Glutamatergic neuron (in vitro differentiated cells): Measurements from ENCODE around the gene GPR85. TPM values are rescaled to one million over a fixed set of nuclear protein-coding genes. Genes with fewer than 3 reads are reported as not detected.

Source experiments
- DNase-seq: peaks from one replicate; pipeline ENCODE4 v3.0.0; 2022
- H3K27ac Mint-ChIP-seq: one replicate; pipeline ENCODE4 v1.8.0; 2020; ENCODE audit warnings: mild to moderate bottlenecking, mixed read lengths, inconsistent platforms; ENCODE audit not compliant: unreplicated experiment
- H3K27me3 Mint-ChIP-seq: one replicate; pipeline ENCODE4 v1.8.0; 2020; ENCODE audit warnings: mild to moderate bottlenecking, moderate library complexity, mixed read lengths, inconsistent platforms; ENCODE audit not compliant: unreplicated experiment
- H3K36me3 Mint-ChIP-seq: one replicate; pipeline ENCODE4 v1.8.0; 2020; ENCODE audit warnings: mild to moderate bottlenecking, mixed read lengths, inconsistent platforms; ENCODE audit not compliant: unreplicated experiment
- H3K4me1 Mint-ChIP-seq: one replicate; pipeline ENCODE4 v1.8.0; 2020; ENCODE audit warnings: mild to moderate bottlenecking, low read depth, mixed read lengths, inconsistent platforms; ENCODE audit not compliant: unreplicated experiment
- H3K4me3 Mint-ChIP-seq: one replicate; pipeline ENCODE4 v1.8.0; 2020; ENCODE audit warnings: mild to moderate bottlenecking, mixed read lengths, inconsistent platforms; ENCODE audit not compliant: unreplicated experiment
- H3K9me3 Mint-ChIP-seq: one replicate; pipeline ENCODE4 v1.8.0; 2020; ENCODE audit warnings: mild to moderate bottlenecking, moderate library complexity, mixed read lengths, inconsistent platforms; ENCODE audit not compliant: unreplicated experiment
- total RNA-seq: library from RNA; stranded (reverse); fragmentation: NEBNext Ultra II Directional; extraction: Animal tissue kit (Norgen Biotek cat#: 25700); gene quantifications from one replicate; pipeline ENCODE4 v1.2.1, GENCODE V29; 2021; ENCODE audit not compliant: unreplicated experiment
- TF ChIP-seq, protein P1 (sequence below): fragments of 200-600 bp; sonication (generic); IDR thresholded peaks from one replicate; pipeline ENCODE4 v1.5.0; 2021; ENCODE audit not compliant: partially characterized antibody, unreplicated experiment

Gene GPR85
- total RNA-seq, 1 donor from 2014 or later = 3.4 TPM

DNA sequence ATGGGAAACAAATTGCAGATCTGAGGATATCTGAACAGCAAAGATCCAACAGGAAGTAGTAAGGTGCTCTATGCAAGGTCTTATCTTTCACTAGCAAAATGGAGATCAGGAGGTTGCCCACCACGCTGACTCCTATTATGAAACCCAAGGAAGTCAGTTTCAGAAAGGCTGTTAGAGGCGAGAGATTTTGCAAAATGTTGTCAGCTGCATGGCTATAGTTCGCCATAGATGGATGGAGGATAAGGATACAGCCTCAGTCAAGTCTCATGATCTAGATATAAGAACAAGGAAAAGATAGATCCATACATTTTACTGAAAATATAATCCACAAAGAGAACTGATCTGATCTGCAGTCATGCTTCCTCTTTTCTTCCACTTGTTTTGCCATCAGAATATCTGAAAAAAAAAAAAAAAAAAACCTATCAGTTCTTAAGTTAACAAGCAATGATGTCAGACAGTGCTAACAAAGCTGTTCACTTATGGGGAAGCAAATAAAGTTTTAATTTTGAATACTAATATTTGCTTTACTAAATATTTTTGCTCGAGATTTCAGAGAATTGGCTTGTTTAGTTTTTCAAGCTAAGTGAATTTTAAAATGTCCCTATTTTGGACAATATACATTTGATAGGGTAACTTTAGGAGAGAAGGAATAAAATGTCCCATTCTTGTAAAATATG, 2.0 kb downstream of the GPR85 start:
- Mint-ChIP-seq H3K27me3 (peaks cover 2% of the 10 kb centered on the region), H3K27ac (no peak overlapping the region), H3K36me3 (no peaks in the 10 kb centered on the region), H3K9me3 (peaks cover 6% of the 10 kb centered on the region), H3K4me1 (peaks cover 27% of the 10 kb centered on the region), H3K4me3 (peak overlapping the region; percentile 59)
- DNase-seq = no peak
- TF ChIP-seq, protein P1, sequence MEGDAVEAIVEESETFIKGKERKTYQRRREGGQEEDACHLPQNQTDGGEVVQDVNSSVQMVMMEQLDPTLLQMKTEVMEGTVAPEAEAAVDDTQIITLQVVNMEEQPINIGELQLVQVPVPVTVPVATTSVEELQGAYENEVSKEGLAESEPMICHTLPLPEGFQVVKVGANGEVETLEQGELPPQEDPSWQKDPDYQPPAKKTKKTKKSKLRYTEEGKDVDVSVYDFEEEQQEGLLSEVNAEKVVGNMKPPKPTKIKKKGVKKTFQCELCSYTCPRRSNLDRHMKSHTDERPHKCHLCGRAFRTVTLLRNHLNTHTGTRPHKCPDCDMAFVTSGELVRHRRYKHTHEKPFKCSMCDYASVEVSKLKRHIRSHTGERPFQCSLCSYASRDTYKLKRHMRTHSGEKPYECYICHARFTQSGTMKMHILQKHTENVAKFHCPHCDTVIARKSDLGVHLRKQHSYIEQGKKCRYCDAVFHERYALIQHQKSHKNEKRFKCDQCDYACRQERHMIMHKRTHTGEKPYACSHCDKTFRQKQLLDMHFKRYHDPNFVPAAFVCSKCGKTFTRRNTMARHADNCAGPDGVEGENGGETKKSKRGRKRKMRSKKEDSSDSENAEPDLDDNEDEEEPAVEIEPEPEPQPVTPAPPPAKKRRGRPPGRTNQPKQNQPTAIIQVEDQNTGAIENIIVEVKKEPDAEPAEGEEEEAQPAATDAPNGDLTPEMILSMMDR = no peak

DNA sequence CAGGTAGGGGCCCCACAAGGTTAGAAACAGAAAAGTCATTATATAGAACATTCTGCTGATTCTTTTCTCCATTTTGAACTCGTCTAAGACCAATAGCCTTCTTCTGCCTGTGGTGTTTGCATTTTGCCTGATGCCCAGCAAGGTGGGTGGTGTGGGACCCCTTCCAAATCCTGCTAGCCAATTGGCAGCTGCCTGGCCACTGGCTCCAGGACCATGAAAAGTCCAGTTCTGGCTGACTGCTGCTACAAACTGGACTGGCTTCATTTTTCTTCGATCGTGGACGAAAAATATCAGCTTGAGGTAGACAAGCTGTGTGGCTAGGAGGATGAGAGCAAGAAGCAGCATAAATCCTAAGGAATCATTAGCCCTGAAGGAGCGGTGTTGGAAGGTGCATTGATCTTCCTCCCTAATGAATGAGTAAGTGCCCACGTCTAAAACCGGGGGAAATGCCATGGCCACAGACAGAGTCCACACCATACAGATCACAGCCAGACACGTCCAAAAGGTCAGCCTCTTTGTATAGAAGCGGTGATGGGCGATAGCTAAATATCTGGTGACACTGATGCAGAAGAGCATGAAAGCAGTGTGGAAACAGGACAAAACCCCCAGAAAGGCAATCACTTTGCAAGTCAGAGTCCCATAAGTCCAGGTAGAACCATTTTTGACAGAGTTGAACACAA, 2.7 kb downstream of the GPR85 start:
- no peak for DNase-seq
- H3K9me3 Mint-ChIP-seq = peaks cover 6% of the 10 kb centered on the region
- H3K27me3 Mint-ChIP-seq = peaks cover 2% of the 10 kb centered on the region
- no peaks in the 10 kb centered on the region for H3K36me3 Mint-ChIP-seq
- H3K27ac Mint-ChIP-seq = peak overlapping the region; percentile 13
- TF ChIP-seq, protein P1 = no peak
- peak overlapping the region; percentile 59 for H3K4me3 Mint-ChIP-seq
- H3K4me1 Mint-ChIP-seq = peaks cover 27% of the 10 kb centered on the region

DNA sequence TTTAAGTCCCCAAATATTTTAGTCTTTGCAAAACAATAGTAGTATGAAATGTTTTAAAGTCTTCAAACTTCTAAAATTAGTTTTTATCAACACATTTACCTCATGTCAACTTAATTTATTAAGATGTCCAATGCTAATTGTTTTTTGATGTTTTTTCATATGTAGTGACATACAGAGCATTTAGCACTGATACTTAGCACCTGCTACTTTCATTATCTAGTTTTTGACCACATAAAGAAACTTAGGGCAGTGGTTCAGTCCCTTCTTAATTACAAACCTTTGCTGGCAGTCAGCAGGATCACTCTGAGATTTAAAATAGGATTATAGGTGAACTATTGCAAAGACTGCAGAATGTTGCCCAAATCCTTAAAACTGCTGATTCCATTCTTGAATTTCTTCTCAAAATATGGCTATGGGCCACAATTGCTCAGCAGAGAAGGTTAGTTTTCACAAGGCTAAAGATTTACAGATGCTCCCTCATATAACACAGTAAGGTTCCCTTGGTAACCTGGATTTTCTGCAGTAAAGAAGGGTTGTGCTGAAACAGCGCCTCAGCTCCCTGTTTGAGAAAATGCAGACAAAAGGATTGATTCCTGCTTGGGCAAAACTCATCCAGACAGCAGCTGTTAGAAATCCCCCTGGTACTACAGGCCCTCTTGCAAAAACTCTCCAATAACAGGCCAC, 3.4 kb downstream of the GPR85 start:
- Mint-ChIP-seq H3K9me3 (peaks cover 6% of the 10 kb centered on the region), H3K27ac (no peak overlapping the region), H3K27me3 (peaks cover 2% of the 10 kb centered on the region), H3K4me3 (peak overlapping the region; percentile 59), H3K4me1 (peaks cover 30% of the 10 kb centered on the region), H3K36me3 (no peaks in the 10 kb centered on the region)
- TF ChIP-seq, protein P1 = no peak
- DNase-seq = no peak

DNA sequence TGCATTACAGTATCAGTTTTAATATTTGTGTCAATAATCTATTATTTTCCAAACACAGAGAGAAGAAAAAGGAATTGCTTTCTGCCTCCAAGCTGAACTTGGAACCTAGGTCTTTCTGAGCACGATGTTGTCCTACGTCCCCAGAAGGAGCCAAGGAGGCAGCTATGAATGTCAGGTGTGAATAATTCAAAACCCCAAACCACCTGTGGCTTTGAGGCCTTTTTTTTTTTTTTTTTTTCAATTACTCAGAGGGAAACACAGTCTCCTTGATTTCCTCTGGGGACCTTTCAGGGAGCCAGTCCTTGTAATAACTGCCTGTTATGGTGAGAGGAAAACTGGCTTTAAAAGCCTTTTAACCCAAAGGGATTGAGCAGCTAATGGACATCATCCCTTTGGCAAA, 8.3 kb downstream of the GPR85 start:
- TF ChIP-seq, protein P1 = no peak
- DNase-seq = no peak
- Mint-ChIP-seq H3K27me3 (peaks cover 8% of the 10 kb centered on the region), H3K4me1 (peaks cover 15% of the 10 kb centered on the region), H3K9me3 (peaks cover 6% of the 10 kb centered on the region), H3K4me3 (no peak overlapping the region), H3K27ac (no peak overlapping the region), H3K36me3 (no peaks in the 10 kb centered on the region)

DNA sequence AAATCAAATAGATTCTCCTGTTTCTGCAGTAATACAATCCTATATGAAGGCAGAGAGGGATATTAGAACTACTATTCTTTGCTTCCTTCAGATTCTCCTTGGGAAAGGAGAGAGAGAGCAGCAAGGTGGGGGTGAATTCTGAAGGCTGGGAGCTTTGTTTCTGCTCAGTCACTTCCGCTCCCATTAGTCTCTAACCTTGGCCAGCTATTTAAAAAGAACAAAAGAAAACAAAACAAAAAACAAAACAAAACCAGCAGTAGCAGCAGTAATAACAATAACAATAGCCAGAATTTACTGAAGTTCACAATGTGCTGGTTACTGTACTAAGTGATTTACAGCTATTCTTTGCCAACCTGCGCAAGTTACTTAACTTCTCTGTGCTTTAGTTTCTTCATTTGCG, 9.9 kb downstream of the GPR85 start:
- H3K4me1 Mint-ChIP-seq = peaks cover 11% of the 10 kb centered on the region
- no peak for DNase-seq
- H3K27me3 Mint-ChIP-seq = peaks cover 8% of the 10 kb centered on the region
- no peak overlapping the region for H3K4me3 Mint-ChIP-seq
- H3K9me3 Mint-ChIP-seq = peaks cover 4% of the 10 kb centered on the region
- H3K27ac Mint-ChIP-seq = no peak overlapping the region
- TF ChIP-seq, protein P1 = no peak
- no peaks in the 10 kb centered on the region for H3K36me3 Mint-ChIP-seq
